GM21526 (cell line): Measurements from ENCODE around the gene FOXRED1.

Experiments used
- ATAC-seq: cut with Tn5 transposase; IDR thresholded peaks from one replicate; pipeline ENCODE4 v1.9.1; 2021; ENCODE audit warnings: moderate library complexity; ENCODE audit not compliant: unreplicated experiment, low FRiP score

FOXRED1 gene

DNA sequence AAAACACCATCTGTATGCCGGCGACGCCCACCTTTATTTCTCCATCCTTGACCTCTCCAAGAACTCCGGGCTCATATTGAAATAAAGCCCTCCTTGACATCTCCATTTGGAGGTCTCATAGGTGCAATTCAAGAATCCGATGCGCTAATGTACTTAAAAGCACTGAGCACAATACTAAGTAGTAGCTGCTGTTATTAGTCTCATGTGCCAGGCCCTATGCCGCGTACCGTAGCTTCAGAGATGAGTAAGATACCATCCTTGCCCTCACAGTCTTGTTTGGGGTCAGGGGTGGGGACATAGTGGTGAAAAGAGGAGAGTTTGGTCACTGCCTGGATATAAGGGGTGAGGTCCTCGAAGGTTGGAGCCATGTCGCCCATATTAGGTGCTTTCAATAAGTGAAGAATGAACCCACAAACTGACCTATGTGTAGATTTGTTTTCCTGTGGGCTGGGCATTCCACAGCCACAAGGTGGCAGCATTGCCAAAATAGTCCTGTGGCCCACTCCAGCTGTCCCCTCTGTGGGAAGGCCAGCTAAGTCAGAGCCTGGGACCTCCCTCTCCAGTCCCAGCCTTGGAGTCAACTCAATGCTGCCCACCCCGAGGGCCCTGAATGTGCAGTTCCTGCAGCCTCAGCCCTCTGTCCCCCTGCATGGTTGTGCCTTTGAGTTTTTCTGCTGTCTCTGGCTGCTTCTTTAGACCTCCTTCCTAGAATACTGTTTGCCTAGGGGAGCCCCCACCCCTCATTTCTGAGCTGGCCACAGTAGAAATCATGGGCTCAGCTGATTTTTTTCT lies 41.4 kb downstream of the FOXRED1 start:
- peak; percentile 33 for ATAC-seq

DNA sequence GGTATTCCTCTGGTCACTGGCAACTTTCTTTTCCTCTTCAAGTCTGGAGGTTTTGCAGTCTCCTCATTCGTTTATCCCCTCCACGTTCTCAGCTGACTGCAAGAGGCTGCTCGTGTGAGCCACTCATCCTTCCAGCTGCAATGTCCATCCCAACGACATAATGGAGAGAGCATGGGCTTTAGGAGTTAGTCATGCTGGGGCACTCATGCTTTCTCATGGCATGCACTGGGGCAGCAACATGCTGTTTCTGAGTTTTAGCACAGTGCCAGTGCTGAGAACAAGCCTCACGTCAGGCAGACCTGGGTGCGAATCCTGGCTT lies 42.0 kb downstream of the FOXRED1 start:
- no peak for ATAC-seq

DNA sequence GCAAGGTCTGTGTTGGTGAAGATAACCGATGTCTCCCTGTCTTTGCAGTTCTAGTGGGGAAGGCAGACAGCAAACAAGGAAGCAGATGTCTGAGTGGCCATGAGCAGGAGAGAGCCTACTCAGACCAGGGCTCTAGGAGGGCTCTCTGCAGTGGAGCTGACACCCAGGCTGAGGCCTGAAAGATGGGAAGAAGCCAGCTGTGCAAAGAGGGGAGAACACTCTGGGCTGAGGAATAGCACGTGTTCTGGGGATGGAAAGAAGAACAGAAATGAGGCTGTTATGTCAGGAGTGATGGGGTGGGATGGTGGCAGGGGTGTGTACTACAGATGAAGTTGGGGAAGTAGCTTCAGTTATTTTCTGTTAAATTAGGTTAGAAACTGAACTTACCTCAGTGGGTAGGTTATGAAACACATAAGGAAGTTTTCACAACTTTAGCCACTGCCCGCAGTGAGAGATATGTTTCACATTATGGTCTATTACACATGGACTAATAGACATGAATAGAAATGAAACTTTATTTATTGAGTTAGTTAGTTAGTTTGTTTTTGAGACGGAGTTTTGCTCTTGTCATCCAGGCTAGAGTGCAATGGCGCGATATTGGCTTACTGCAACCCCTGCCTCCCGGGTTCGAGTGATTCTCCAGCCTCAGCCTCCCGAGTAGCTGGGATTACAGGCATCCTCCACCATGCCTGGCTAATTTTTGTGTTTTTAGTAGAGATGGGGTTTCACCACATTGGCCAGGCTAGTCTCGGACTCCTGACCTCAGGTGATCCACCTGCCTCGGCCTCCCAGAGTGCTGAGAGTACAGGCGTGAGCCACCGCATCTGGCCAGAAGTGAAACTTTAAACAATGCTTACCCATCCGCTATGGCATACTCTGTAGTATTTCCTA lies 42.7 kb downstream of the FOXRED1 start:
- ATAC-seq = peak; percentile 76

DNA sequence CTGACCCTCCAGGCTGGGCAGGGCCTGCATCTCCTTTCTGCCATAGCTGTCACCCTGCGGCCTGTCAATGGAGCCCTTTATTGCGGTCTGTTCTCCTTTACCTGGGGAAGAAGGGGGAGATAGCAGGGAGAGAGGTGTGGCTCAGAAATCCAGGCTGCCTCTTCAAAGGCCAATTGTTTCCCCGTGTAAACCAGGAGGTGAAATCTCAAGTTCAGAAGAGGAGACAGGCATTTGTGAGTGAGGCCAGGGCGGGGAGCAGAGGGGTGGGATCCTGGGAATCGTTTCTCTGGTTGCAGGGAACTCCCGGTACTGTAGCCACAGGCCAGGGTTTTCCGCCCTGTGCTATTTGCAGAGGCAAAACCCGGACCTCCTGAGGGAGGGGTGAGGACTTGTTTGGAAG lies 44.0 kb downstream of the FOXRED1 start:
- no peak for ATAC-seq

GRCh38 chr11:126313826-126314225 lies 44.9 kb downstream of the FOXRED1 start:
- no peak for ATAC-seq

GRCh38 chr11:126317432-126317755 lies 48.4 kb downstream of the FOXRED1 start:
- no peak for ATAC-seq

DNA sequence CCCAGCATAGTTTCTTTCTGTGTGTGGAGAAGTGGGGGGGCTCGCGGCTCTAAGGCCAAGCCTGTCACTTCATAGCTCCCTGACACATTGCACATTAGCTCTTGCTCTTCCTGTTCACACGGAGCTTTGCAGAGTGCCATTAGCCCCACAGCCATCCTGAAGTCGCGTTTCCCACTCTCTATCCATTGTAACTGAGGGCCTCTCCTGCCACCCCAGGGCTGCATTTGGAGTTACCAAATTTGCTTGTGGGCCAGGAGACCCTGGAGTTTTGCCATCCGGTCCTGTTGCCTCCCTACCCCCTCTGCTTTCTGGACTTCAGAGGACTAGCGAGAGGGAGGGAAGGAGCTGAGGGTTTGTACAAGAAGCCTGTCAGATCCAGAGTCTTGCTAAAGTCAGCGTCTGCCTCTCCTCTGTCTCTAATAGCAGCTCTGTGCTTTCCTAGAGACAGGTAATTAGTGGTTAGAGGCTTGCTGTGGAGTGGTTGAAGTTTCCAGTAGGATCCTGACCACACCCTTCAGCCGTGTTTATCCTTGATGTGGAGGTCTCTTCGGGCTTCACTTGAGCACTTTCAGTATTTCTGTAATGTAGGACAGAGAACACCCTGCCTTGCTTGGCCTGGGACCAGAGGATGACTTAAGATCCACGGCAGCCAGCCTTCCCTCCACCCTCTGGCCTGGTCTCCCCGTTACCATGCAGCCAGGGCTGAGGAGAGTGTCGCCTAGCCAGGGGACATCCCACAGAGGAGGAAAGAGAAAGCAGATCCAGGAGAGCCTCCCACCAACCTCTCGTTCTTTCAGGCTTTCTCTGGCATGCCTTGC lies 49.0 kb downstream of the FOXRED1 start:
- ATAC-seq = peak; percentile 6

GRCh38 chr11:126318574-126319373 lies 49.8 kb downstream of the FOXRED1 start:
- peak; percentile 82 for ATAC-seq

GRCh38 chr11:126319374-126319740 lies 50.4 kb downstream of the FOXRED1 start:
- ATAC-seq = no peak

DNA sequence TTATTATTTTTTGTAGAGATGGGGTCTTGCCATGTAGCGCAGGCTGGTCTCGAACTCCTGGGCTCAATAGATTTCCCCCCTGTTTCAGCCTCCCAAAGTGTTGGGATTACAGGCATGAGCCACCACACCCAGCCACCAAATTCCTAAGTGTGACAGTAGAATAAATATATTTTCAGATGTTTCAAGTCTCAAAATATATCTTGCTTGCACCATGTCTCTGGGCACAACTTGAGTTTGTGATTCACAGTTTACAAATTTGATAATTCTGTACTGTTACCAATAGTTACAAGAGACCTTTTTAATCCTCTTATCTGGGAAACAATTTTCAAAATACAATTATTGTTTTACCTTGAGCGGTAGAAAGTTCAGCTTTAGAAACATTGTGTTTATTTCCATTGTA lies 54.0 kb downstream of the FOXRED1 start:
- ATAC-seq = no peak

- ATAC-seq = no peak
These were observed 58.5 kb downstream of the FOXRED1 start for GRCh38 chr11:126327281-126328000.
